Measurements from ENCODE around the gene NECAP2. TPM values are rescaled to one million over a fixed set of nuclear protein-coding genes. Genes with fewer than 3 reads are reported as not detected.
"Not testable (repeated sequence)": the region's sequence is repeated elsewhere in the genome, so short reads cannot be mapped to it uniquely, and the experiment has no call there.

NECAP2 gene
- total RNA-seq, 2 experiments from 2014 or later = 51.8 to 59.0 TPM

GRCh38 chr1:16478091-16478490 lies 37.6 kb downstream of the NECAP2 start:
- DNase-seq (ENCODE audit: low spot score) = no peak
- no peaks in the 10 kb centered on the region for H3K9me3 ChIP-seq (ENCODE audit: low read length)
- intact Hi-C loops (cut with micrococcal nuclease; ENCODE audit: unreplicated experiment) = no loop called here
- no peaks in the 10 kb centered on the region for H4K20me1 ChIP-seq (ENCODE audit: insufficient read depth, low read length)
- H3K9me2 ChIP-seq (ENCODE audit: insufficient read depth, low read length) = no peaks in the 10 kb centered on the region
- peaks cover 6% of the 10 kb centered on the region; the same call in 1 of the 2 replicates for H3K36me3 ChIP-seq (ENCODE audit: insufficient read depth, low read length)
- CTCF ChIA-PET (ENCODE audit: unreplicated experiment) = no interaction called here
- no peak overlapping the region for H3K27ac ChIP-seq (ENCODE audit: low read depth, low read length, poor library complexity, severe bottlenecking)
- H3K4me1 ChIP-seq (ENCODE audit: insufficient read depth, low read length, poor library complexity, severe bottlenecking) = no peaks in the 10 kb centered on the region
- POLR2A ChIA-PET = no interaction called here
- H3K79me2 ChIP-seq (ENCODE audit: insufficient read depth, low read depth, low read length) = no peaks in the 10 kb centered on the region
- H3K4me3 ChIP-seq (ENCODE audit: low read depth, low read length, poor library complexity, severe bottlenecking) = no peak overlapping the region
- no TSS peak for BruUV-seq (replicated peaks)
- no peak overlapping the region for H2AFZ ChIP-seq (ENCODE audit: low read length)
- TF ChIP-seq CTCF (conservative IDR thresholded peaks at IDR 0.05; ENCODE audit: low read length) (no peak), EZH2phosphoT487 (IDR thresholded peaks at IDR 0.05; ENCODE audit: borderline replicate concordance, low read depth, low read length) (no peak)
- H3K4me2 ChIP-seq (ENCODE audit: low read length) = no peak overlapping the region

- BruUV-seq (replicated peaks); H3K27ac ChIP-seq (ENCODE audit: low read depth, low read length, poor library complexity, severe bottlenecking); H3K9me2 ChIP-seq (ENCODE audit: insufficient read depth, low read length); H3K4me1 ChIP-seq (ENCODE audit: insufficient read depth, low read length, poor library complexity, severe bottlenecking); H4K20me1 ChIP-seq (ENCODE audit: insufficient read depth, low read length); intact Hi-C loops (cut with micrococcal nuclease; ENCODE audit: unreplicated experiment); POLR2A ChIA-PET; H3K4me2 ChIP-seq (ENCODE audit: low read length); CTCF ChIA-PET (ENCODE audit: unreplicated experiment); H3K9me3 ChIP-seq (ENCODE audit: low read length); H3K4me3 ChIP-seq (ENCODE audit: low read depth, low read length, poor library complexity, severe bottlenecking); DNase-seq (ENCODE audit: low spot score); H3K79me2 ChIP-seq (ENCODE audit: insufficient read depth, low read depth, low read length); H3K36me3 ChIP-seq (ENCODE audit: insufficient read depth, low read length); H2AFZ ChIP-seq (ENCODE audit: low read length): not testable (repeated sequence)
Measured at GRCh38 chr1:16483146-16483545, 42.6 kb downstream of the NECAP2 start.

DNA sequence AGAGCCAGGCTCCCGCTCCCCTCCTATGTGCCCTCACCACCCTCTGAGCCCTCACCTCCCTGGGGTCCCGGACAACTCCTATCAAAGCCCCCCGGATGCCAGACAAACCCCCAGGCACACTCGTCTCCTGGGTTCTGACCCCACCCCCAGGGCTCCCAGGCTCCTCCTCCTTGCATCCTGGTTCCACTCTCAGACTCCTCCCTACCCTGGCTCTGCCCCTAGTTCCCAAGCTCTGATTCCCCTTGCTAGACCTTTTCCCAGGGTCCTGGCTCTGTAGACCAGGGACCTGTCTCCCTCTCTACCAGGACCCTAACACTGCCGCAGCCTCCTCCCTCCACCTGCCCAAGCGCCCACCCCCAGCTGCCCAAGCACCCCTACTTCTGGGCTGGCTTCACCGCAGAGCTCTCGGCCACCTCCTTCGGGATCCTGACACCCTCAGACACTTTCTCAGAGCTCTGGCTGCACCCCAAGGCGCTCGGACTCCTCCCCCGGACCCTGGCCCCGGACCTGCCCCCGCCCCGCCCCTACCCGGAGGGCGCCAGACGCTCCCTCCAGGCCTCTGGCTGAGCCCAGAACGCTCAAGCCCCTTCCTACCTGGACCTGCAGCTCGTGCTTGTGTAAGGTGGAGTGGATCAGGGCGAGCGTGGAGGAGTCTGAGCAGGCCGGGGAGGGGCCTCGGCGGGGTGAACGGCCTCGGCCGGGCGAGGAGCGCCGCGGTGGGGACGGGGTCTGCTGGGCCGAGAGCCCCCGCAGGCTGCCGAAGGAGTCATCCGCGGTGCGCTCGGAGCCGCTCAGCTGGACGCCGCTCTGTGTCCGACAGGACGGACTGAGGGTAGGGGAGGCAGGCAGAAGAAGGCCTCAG lies 43.3 kb downstream of the NECAP2 start:
- H3K36me3 ChIP-seq (ENCODE audit: insufficient read depth, low read length); H3K4me2 ChIP-seq (ENCODE audit: low read length); H3K27ac ChIP-seq (ENCODE audit: low read depth, low read length, poor library complexity, severe bottlenecking); DNase-seq (ENCODE audit: low spot score); H3K9me3 ChIP-seq (ENCODE audit: low read length); H3K4me1 ChIP-seq (ENCODE audit: insufficient read depth, low read length, poor library complexity, severe bottlenecking); H3K9me2 ChIP-seq (ENCODE audit: insufficient read depth, low read length); H3K79me2 ChIP-seq (ENCODE audit: insufficient read depth, low read depth, low read length); H3K4me3 ChIP-seq (ENCODE audit: low read depth, low read length, poor library complexity, severe bottlenecking); H2AFZ ChIP-seq (ENCODE audit: low read length); BruUV-seq (replicated peaks); POLR2A ChIA-PET; H4K20me1 ChIP-seq (ENCODE audit: insufficient read depth, low read length); CTCF ChIA-PET (ENCODE audit: unreplicated experiment); intact Hi-C loops (cut with micrococcal nuclease; ENCODE audit: unreplicated experiment): not testable (repeated sequence)

GRCh38 chr1:16484501-16484835 lies 43.9 kb downstream of the NECAP2 start:
- BruUV-seq (replicated peaks) = no TSS peak
- ChIA-PET POLR2A (no interaction called here), CTCF (ENCODE audit: unreplicated experiment) (no interaction called here)
- Histone ChIP-seq H3K36me3 (ENCODE audit: insufficient read depth, low read length) (no peaks in the 10 kb centered on the region), H2AFZ (ENCODE audit: low read length) (no peak overlapping the region), H4K20me1 (ENCODE audit: insufficient read depth, low read length) (no peaks in the 10 kb centered on the region), H3K4me2 (ENCODE audit: low read length) (no peak overlapping the region), H3K4me3 (ENCODE audit: low read depth, low read length, poor library complexity, severe bottlenecking) (no peak overlapping the region), H3K4me1 (ENCODE audit: insufficient read depth, low read length, poor library complexity, severe bottlenecking) (no peaks in the 10 kb centered on the region), H3K9me3 (ENCODE audit: low read length) (no peaks in the 10 kb centered on the region), H3K27ac (ENCODE audit: low read depth, low read length, poor library complexity, severe bottlenecking) (no peak overlapping the region), H3K79me2 (ENCODE audit: insufficient read depth, low read depth, low read length) (no peaks in the 10 kb centered on the region), H3K9me2 (ENCODE audit: insufficient read depth, low read length) (no peaks in the 10 kb centered on the region)
- intact Hi-C loops (cut with micrococcal nuclease; ENCODE audit: unreplicated experiment) = no loop called here
- no peak for DNase-seq (ENCODE audit: low spot score)
- TF ChIP-seq EZH2phosphoT487 (IDR thresholded peaks at IDR 0.05; ENCODE audit: borderline replicate concordance, low read depth, low read length) (no peak), CTCF (conservative IDR thresholded peaks at IDR 0.05; ENCODE audit: low read length) (no peak)

Measured in OCI-LY7 (cell line).